ENCODE measurements around the gene HMGN5. TPM values are rescaled to one million over a fixed set of nuclear protein-coding genes. Genes with fewer than 3 reads are reported as not detected.

Gene HMGN5
- total RNA-seq, 1 experiment from 2014 or later: 21.7 TPM

GRCh38 chrX:81114757-81115156, 87.0 kb downstream of the HMGN5 start:
- H3K4me3 Mint-ChIP-seq: no peak overlapping the region
- TF ChIP-seq SMAD4 (CRISPR knock-in tag; IDR thresholded peaks at IDR 0.05): no peak
- TF ChIP-seq SP1 (CRISPR knock-in tag; conservative IDR thresholded peaks at IDR 0.05): no peak
- TF ChIP-seq KAT7 (CRISPR knock-in tag; IDR thresholded peaks at IDR 0.05; ENCODE audit: borderline replicate concordance): no peak
- TF ChIP-seq ETV6 (CRISPR knock-in tag; IDR thresholded peaks at IDR 0.05): no peak
- no peak for TF ChIP-seq E2F5 (CRISPR knock-in tag; IDR thresholded peaks at IDR 0.05)
- TF ChIP-seq IRF2 (CRISPR knock-in tag; IDR thresholded peaks at IDR 0.05; ENCODE audit: borderline replicate concordance, low read depth): no peak
- TF ChIP-seq CREM (CRISPR knock-in tag; IDR thresholded peaks at IDR 0.05): no peak
- TF ChIP-seq TCF7 (CRISPR knock-in tag; IDR thresholded peaks at IDR 0.05; ENCODE audit: low read depth): no peak
- TF ChIP-seq NFATC4 (CRISPR knock-in tag; IDR thresholded peaks at IDR 0.05): no peak
- no peak for TF ChIP-seq PRRX2 (CRISPR knock-in tag; IDR thresholded peaks at IDR 0.05)
- peaks cover 2% of the 10 kb centered on the region; the same call in 1 of the 2 replicates for H3K4me1 Mint-ChIP-seq
- H3K27me3 Mint-ChIP-seq (ENCODE audit: low read depth): no peaks in the 10 kb centered on the region
- no peaks in the 10 kb centered on the region for H3K9me3 Mint-ChIP-seq
- POLR2A ChIA-PET: no interaction called here
- DNase-seq (ENCODE audit: low spot score) (no peak), ATAC-seq (no peak)
- no peak overlapping the region for H3K27ac Mint-ChIP-seq
- peaks cover 6% of the 10 kb centered on the region; the same call in 1 of the 2 replicates for H3K36me3 Mint-ChIP-seq
- CTCF ChIA-PET: no interaction called here

- peaks cover 16% of the 10 kb centered on the region for H3K36me3 Mint-ChIP-seq
- ATAC-seq (no peak), DNase-seq (ENCODE audit: low spot score) (no peak)
- TF ChIP-seq PRDM15 (CRISPR knock-in tag; IDR thresholded peaks at IDR 0.05) (no peak), RORB (CRISPR knock-in tag; IDR thresholded peaks at IDR 0.05) (no peak), AR (CRISPR knock-in tag; IDR thresholded peaks at IDR 0.05) (no peak), ZNF425 (CRISPR knock-in tag; conservative IDR thresholded peaks at IDR 0.05) (no peak), JUN (CRISPR knock-in tag; IDR thresholded peaks at IDR 0.05) (no peak), NR2C2 (CRISPR knock-in tag; IDR thresholded peaks at IDR 0.05) (no peak), USF1 (CRISPR knock-in tag; IDR thresholded peaks at IDR 0.05) (no peak), ATF1 (CRISPR knock-in tag; IDR thresholded peaks at IDR 0.05) (no peak), ZBTB43 (CRISPR knock-in tag; IDR thresholded peaks at IDR 0.05) (no peak), ZNF263 (CRISPR knock-in tag; IDR thresholded peaks at IDR 0.05; ENCODE audit: low read depth) (no peak)
- no peak overlapping the region for H3K27ac Mint-ChIP-seq
- no peak overlapping the region for H3K4me3 Mint-ChIP-seq
- POLR2A ChIA-PET: no interaction called here
- CTCF ChIA-PET: no interaction called here
- peaks cover 4% of the 10 kb centered on the region for H3K27me3 Mint-ChIP-seq (ENCODE audit: low read depth)
- no peaks in the 10 kb centered on the region for H3K4me1 Mint-ChIP-seq
- peaks cover 18% of the 10 kb centered on the region for H3K9me3 Mint-ChIP-seq
Measured at GRCh38 chrX:81110286-81110685, 91.4 kb downstream of the HMGN5 start.

All from WTC11 (cell line).